ENCODE data around the gene ARMC9.

- TF ChIP-seq, protein P1, sequence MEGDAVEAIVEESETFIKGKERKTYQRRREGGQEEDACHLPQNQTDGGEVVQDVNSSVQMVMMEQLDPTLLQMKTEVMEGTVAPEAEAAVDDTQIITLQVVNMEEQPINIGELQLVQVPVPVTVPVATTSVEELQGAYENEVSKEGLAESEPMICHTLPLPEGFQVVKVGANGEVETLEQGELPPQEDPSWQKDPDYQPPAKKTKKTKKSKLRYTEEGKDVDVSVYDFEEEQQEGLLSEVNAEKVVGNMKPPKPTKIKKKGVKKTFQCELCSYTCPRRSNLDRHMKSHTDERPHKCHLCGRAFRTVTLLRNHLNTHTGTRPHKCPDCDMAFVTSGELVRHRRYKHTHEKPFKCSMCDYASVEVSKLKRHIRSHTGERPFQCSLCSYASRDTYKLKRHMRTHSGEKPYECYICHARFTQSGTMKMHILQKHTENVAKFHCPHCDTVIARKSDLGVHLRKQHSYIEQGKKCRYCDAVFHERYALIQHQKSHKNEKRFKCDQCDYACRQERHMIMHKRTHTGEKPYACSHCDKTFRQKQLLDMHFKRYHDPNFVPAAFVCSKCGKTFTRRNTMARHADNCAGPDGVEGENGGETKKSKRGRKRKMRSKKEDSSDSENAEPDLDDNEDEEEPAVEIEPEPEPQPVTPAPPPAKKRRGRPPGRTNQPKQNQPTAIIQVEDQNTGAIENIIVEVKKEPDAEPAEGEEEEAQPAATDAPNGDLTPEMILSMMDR (IDR thresholded peaks at IDR 0.05 in 4 of 5, conservative IDR thresholded peaks at IDR 0.05 in 1 of 5), result no peak
- TF ChIP-seq POLR2A (IDR thresholded peaks at IDR 0.05), result no peak
Measured at GRCh38 chr2:231334179-231334930, 135.9 kb downstream of the ARMC9 start.

Data from gastrocnemius medialis (tissue), 4 donors.